ENCODE results near the gene CLCN4. TPM values are rescaled to one million over a fixed set of nuclear protein-coding genes. Genes with fewer than 3 reads are reported as not detected.

Gene CLCN4
- total and polyA plus RNA-seq, 2 donors (not counting 1 experiment from before 2014, with no cell fraction given), result 7.7 to 9.1 TPM

DNA sequence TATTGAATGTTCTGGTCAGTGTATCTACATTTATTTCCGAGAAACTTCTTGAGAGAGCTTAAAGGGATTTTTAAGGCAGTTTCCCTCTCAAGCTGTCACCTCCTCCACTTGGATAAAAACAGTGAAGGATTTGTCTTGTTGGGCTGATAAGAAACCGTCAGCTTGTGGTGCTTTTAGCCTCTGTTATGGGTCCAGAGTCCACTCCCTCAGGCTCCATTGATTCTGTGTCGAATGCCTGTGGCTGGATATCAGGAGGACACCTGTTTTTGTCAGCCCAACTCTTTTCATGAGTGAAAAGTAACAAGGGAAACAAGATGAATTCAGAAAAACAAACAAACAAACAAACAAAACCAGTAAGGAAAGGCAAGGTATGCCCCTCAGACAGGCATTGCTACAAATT, 12.4 kb downstream of the CLCN4 start:
- CTCF ChIA-PET, result interaction anchor here (1.2 kb wide), 1 partner anchor 8 kb away, joined by 3 read pairs; no protein-coding TSS in a partner anchor

DNA sequence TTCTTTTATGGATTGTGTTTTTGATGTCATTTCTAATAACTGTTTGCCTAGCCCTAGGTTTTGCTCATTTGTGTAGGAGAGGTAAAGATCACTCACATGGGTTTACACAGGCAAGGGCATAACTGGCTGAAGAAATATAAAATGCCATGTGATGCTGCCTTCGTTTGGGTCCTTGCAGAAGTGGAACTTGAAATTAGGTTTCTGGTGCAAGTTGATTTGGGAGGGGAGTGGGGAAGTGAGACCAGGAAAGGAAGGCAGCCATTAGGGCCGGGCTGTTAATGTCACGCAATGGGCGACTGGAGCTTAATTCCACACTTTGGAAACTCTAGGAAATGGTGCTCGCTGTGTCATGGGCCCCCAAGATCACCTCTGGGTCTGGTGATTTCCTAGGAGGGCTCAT, 14.5 kb downstream of the CLCN4 start:
- H3K4me3 Mint-ChIP-seq, result no peak overlapping the region
- Histone ChIP-seq H3K79me2 (ENCODE audit: control insufficient read depth, insufficient read depth, low read length) (peaks cover 64% of the 10 kb centered on the region), H3K4me3 (ENCODE audit: control extremely low read depth in 1 of 5, extremely low read depth in 1 of 5, insufficient read depth in 1 of 5, low read depth in 2 of 5, low read length in 4 of 5) (no peak overlapping the region), H3K36me3 (replicated peaks in 1 of 2; ENCODE audit: control extremely low read depth in 1 of 2, control insufficient read depth in 1 of 2, extremely low read depth in 1 of 2, insufficient read depth in 2 of 2, low read length in 1 of 2) (peaks cover 0 to 14% of the 10 kb centered on the region in 2 experiments), H3K27ac (ENCODE audit: low read length in 2 of 2) (no peak overlapping the region), H3K9ac (ENCODE audit: low read length) (no peak overlapping the region), H3K4me2 (replicated peaks; ENCODE audit: low read depth, low read length, poor library complexity, severe bottlenecking) (no peak overlapping the region), H4K20me1 (ENCODE audit: control insufficient read depth, insufficient read depth, low read length, poor library complexity, severe bottlenecking) (peaks cover 48% of the 10 kb centered on the region), H2AFZ (ENCODE audit: insufficient read depth, low read depth, low read length, poor library complexity, severe bottlenecking) (no peak overlapping the region), H3K4me1 (ENCODE audit: control insufficient read depth in 2 of 2, insufficient read depth in 2 of 2, low read length in 2 of 2) (peaks cover 19 to 28% of the 10 kb centered on the region in 2 donors), H3K27me3 (replicated peaks in 1 of 4; ENCODE audit: control extremely low read depth in 1 of 4, control insufficient read depth in 3 of 4, insufficient read depth in 4 of 4, low read length in 3 of 4) (no peaks in the 10 kb centered on the region), H3K9me3 (ENCODE audit: control extremely low read depth in 1 of 3, control insufficient read depth in 2 of 3, insufficient read depth in 1 of 3, low read length in 2 of 3) (no peaks in the 10 kb centered on the region)
- ChIA-PET POLR2A (no interaction called here), CTCF (no interaction called here)
- 68% methylated on average over 5 of the region's 5 CpGs for WGBS (ENCODE audit: insufficient coverage)
- no peak overlapping the region for H3K27ac Mint-ChIP-seq
- H3K27me3 Mint-ChIP-seq, result no peaks in the 10 kb centered on the region
- H3K9me3 Mint-ChIP-seq (ENCODE audit: insufficient read depth), result no peaks in the 10 kb centered on the region
- intact Hi-C loops (cut with micrococcal nuclease), result no loop called here
- ATAC-seq (ENCODE audit: low read depth) (no peak), DNase-seq (no peak)
- H3K4me1 Mint-ChIP-seq, result peaks cover 37% of the 10 kb centered on the region
- no peak for TF ChIP-seq EZH2 (IDR thresholded peaks at IDR 0.05; ENCODE audit: borderline replicate concordance, insufficient read depth, low read depth, low read length, poor library complexity, severe bottlenecking)
- TF ChIP-seq, protein P1, sequence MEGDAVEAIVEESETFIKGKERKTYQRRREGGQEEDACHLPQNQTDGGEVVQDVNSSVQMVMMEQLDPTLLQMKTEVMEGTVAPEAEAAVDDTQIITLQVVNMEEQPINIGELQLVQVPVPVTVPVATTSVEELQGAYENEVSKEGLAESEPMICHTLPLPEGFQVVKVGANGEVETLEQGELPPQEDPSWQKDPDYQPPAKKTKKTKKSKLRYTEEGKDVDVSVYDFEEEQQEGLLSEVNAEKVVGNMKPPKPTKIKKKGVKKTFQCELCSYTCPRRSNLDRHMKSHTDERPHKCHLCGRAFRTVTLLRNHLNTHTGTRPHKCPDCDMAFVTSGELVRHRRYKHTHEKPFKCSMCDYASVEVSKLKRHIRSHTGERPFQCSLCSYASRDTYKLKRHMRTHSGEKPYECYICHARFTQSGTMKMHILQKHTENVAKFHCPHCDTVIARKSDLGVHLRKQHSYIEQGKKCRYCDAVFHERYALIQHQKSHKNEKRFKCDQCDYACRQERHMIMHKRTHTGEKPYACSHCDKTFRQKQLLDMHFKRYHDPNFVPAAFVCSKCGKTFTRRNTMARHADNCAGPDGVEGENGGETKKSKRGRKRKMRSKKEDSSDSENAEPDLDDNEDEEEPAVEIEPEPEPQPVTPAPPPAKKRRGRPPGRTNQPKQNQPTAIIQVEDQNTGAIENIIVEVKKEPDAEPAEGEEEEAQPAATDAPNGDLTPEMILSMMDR (IDR thresholded peaks at IDR 0.05), result no peak

More for the DNA sequence above, 12.4 kb downstream of the CLCN4 start:
- POLR2A ChIA-PET, result no interaction called here
- Histone ChIP-seq H3K36me3 (replicated peaks in 1 of 2; ENCODE audit: control extremely low read depth in 1 of 2, control insufficient read depth in 1 of 2, extremely low read depth in 1 of 2, insufficient read depth in 2 of 2, low read length in 1 of 2) (peaks cover 0 to 13% of the 10 kb centered on the region in 2 experiments), H3K27me3 (replicated peaks in 1 of 4; ENCODE audit: control extremely low read depth in 1 of 4, control insufficient read depth in 3 of 4, insufficient read depth in 4 of 4, low read length in 3 of 4) (no peaks in the 10 kb centered on the region), H4K20me1 (ENCODE audit: control insufficient read depth, insufficient read depth, low read length, poor library complexity, severe bottlenecking) (peaks cover 44% of the 10 kb centered on the region), H3K27ac (ENCODE audit: low read length in 2 of 2) (no peak overlapping the region), H3K9ac (ENCODE audit: low read length) (no peak overlapping the region), H2AFZ (ENCODE audit: insufficient read depth, low read depth, low read length, poor library complexity, severe bottlenecking) (no peak overlapping the region), H3K4me2 (replicated peaks; ENCODE audit: low read depth, low read length, poor library complexity, severe bottlenecking) (no peak overlapping the region), H3K4me3 (ENCODE audit: control extremely low read depth in 1 of 5, extremely low read depth in 1 of 5, insufficient read depth in 1 of 5, low read depth in 2 of 5, low read length in 4 of 5) (no peak overlapping the region), H3K9me3 (ENCODE audit: control extremely low read depth in 1 of 3, control insufficient read depth in 2 of 3, insufficient read depth in 1 of 3, low read length in 2 of 3) (peaks cover 0 to 3% (median 0%) of the 10 kb centered on the region in 3 donors), H3K4me1 (ENCODE audit: control insufficient read depth in 2 of 2, insufficient read depth in 2 of 2, low read length in 2 of 2) (peaks cover 30 to 41% of the 10 kb centered on the region in 2 donors), H3K79me2 (ENCODE audit: control insufficient read depth, insufficient read depth, low read length) (peaks cover 65% of the 10 kb centered on the region)
- DNase-seq (no peak), ATAC-seq (ENCODE audit: low read depth) (no peak)
- no peak overlapping the region for H3K4me3 Mint-ChIP-seq
- H3K9me3 Mint-ChIP-seq (ENCODE audit: insufficient read depth), result no peaks in the 10 kb centered on the region
- TF ChIP-seq EZH2 (IDR thresholded peaks at IDR 0.05; ENCODE audit: borderline replicate concordance, insufficient read depth, low read depth, low read length, poor library complexity, severe bottlenecking), result no peak
- TF ChIP-seq, protein P1 (IDR thresholded peaks at IDR 0.05), result no peak
- no CpG with 5 or more reads among the region's 3 CpGs for WGBS (ENCODE audit: insufficient coverage)
- peaks cover 41% of the 10 kb centered on the region for H3K4me1 Mint-ChIP-seq
- no peak overlapping the region for H3K27ac Mint-ChIP-seq
- no peaks in the 10 kb centered on the region for H3K27me3 Mint-ChIP-seq
- intact Hi-C loops (cut with micrococcal nuclease), result no loop called here
